Fibroblast of the aortic adventitia (primary cell): ENCODE results near the gene ABCA4. TPM values are rescaled to one million over a fixed set of nuclear protein-coding genes. Genes with fewer than 3 reads are reported as not detected.
A peak's percentile ranks its signal among the peaks of the same experiment; 100 is the strongest.

Source experiments
- DNase-seq: peaks from one replicate; pipeline ENCODE4 v3.0.0-alpha.2; 2010; ENCODE audit warnings: low read depth
- H3K4me3 ChIP-seq: 2 replicates; pipeline ENCODE4 v1.5.1; 2011; ENCODE audit warnings: low read depth, mild to moderate bottlenecking, control low read depth, low read length, moderate library complexity
- total RNA-seq: library from RNA; depleted of rRNA; stranded (reverse); fragments of >200 nt; gene quantifications from 2 replicates; pipeline ENCODE4 v1.2.3, GENCODE V29; 2012; ENCODE audit warnings: low replicate concordance
- TF ChIP-seq, protein P1 (sequence below): IDR thresholded peaks from 2 replicates; pipeline ENCODE4 v1.5.1; 2011; ENCODE audit warnings: mild to moderate bottlenecking, low read length, control low read depth, inconsistent platforms; ENCODE audit not compliant: insufficient read depth

The ABCA4 gene
- total RNA-seq, 1 donor = 0.09 TPM

- TF ChIP-seq, protein P1, sequence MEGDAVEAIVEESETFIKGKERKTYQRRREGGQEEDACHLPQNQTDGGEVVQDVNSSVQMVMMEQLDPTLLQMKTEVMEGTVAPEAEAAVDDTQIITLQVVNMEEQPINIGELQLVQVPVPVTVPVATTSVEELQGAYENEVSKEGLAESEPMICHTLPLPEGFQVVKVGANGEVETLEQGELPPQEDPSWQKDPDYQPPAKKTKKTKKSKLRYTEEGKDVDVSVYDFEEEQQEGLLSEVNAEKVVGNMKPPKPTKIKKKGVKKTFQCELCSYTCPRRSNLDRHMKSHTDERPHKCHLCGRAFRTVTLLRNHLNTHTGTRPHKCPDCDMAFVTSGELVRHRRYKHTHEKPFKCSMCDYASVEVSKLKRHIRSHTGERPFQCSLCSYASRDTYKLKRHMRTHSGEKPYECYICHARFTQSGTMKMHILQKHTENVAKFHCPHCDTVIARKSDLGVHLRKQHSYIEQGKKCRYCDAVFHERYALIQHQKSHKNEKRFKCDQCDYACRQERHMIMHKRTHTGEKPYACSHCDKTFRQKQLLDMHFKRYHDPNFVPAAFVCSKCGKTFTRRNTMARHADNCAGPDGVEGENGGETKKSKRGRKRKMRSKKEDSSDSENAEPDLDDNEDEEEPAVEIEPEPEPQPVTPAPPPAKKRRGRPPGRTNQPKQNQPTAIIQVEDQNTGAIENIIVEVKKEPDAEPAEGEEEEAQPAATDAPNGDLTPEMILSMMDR = no peak
Observed at GRCh38 chr1:94084085-94084484, 36.9 kb downstream of the ABCA4 start.

GRCh38 chr1:94083681-94084080, 37.3 kb downstream of the ABCA4 start:
- no peak overlapping the region for H3K4me3 ChIP-seq
- no peak for DNase-seq
- TF ChIP-seq, protein P1 = no peak

More at GRCh38 chr1:94084085-94084484, 36.9 kb downstream of the ABCA4 start:
- DNase-seq = no peak
- H3K4me3 ChIP-seq = no peak overlapping the region

DNA sequence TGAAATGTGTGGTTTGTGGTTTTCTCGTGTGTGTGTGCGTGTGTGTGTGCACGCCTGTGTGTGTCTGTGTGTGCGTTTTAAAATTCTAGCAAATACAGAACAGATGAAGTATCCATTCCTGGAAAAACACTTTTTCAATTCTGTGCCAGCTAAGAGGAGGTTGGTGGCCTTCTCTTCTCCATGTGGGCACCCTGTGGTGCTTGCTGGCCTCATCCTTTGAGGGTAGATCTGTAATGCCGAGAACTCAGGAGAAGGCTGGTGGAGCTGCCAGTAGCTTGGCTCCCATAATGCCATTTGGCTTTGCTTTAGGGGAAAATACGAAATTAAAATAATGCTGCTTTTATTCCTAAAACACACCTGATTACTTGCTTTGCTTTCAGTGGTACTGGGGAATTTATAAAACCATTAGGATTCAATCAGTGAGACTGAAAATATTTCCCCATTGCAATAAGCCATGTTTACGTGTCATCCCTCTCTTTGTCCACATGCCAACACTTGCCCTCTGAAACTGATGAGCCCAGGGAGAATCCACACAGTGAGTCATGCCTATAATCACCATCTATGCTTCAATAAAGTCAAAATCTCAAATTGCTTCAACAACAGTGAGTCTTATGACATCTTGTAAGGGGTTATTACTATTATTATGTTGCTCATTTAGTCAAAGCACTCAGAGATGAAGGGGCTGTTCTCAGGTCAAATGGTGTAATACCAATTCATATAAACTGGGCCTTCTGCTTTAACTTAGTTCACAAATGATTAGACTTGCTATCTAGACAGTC, 39.2 kb downstream of the ABCA4 start:
- DNase-seq = peak; percentile 62
- TF ChIP-seq, protein P1 = no peak
- no peak overlapping the region for H3K4me3 ChIP-seq

DNA sequence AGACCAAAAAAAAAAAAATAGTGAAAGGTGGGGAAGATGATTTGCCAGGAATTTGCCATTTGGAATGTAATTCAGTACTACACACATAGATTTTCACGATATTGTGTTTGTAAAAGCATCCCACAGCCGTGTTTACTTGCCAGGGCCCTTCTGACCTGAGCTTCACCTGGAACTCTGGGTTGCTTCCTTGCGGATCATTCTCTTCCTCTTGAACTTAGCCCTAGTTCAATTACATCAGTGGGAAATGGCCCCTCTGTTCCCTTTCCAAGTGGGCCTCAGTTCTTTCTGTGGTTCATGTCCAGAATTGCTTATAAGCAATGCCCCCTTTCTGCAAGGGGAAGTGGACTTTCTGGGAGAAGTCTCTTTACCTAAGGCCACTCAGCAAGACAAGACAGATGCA, 41.0 kb downstream of the ABCA4 start:
- no peak for DNase-seq
- TF ChIP-seq, protein P1 = no peak
- no peak overlapping the region for H3K4me3 ChIP-seq

DNA sequence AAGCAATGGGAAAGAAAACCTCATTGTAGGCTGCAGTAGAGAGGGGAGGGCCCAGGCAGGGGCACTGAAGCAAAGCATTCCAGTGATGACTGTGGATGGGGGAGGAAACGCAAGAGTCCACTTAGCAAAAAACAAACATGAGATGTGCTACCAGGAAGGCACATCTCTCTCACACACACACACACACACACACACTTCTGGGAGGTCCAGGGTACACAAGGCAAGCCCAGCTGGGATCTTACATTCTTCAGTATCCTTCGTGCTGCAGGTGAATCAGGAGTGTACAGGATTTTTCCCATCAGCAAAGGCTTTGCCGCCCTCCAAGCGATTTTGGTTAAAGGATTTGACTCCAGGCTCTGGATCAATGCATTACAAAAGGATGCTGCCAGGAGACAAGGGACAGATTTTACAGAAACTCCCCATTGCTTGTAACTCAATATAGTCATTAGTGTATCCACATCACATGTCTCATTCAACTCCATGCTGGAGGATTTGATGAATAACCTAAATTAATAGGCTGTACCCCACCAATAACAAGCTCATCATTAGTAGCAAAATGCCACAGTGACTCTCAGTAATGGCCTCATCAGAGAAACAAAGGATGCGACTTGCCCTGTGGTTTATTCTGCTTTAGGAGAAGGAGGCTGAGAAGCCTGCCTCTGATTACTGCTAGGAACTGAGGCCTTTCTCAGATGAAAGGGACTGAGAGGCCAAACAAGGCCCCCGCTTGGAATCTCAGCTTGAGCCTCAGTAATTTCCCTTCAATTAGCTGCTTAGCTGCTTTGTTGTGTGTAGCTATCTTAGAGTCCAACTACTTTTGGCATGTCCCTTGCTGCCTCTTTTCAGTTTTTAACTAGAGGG, 41.6 kb downstream of the ABCA4 start:
- no peak overlapping the region for H3K4me3 ChIP-seq
- TF ChIP-seq, protein P1 = no peak
- no peak for DNase-seq

- no peak for DNase-seq
- TF ChIP-seq, protein P1 = no peak
- H3K4me3 ChIP-seq = no peak overlapping the region
Observed at GRCh38 chr1:94072840-94073522, 48.0 kb downstream of the ABCA4 start.
